ENCODE data around the gene SNRPD1. TPM values are rescaled to one million over a fixed set of nuclear protein-coding genes. Genes with fewer than 3 reads are reported as not detected.

Gene SNRPD1
- total and polyA plus RNA-seq, 8 donors: 28.0 to 149 (median 137) TPM

- H3K4me3 ChIP-seq: no peak overlapping the region
- no peaks in the 10 kb centered on the region for H3K27me3 ChIP-seq
- ATAC-seq (no peak), DNase-seq (no peak)
- H3K36me3 ChIP-seq: no peaks in the 10 kb centered on the region
- intact Hi-C loops (cut with DNase I): no loop called here
- peaks cover 5 to 17% of the 10 kb centered on the region in 2 donors for H3K4me1 ChIP-seq
- H3K9me3 ChIP-seq: no peaks in the 10 kb centered on the region
- H3K27ac ChIP-seq: peak overlapping the region in 1 of 2 donors; percentile 20
- no peak for TF ChIP-seq CTCF (IDR thresholded peaks at IDR 0.05)
Observed at GRCh38 chr18:21678859-21679258, 66.7 kb downstream of the SNRPD1 start.

GRCh38 chr18:21680161-21680560 lies 68.0 kb downstream of the SNRPD1 start:
- Histone ChIP-seq H3K9me3 (no peaks in the 10 kb centered on the region), H3K27ac (no peak overlapping the region), H3K4me3 (no peak overlapping the region), H3K36me3 (no peaks in the 10 kb centered on the region), H3K27me3 (no peaks in the 10 kb centered on the region), H3K4me1 (peaks cover 5 to 17% of the 10 kb centered on the region in 2 donors)
- intact Hi-C loops (cut with DNase I): loop anchor here in 1 of 2 donors (10.0 kb wide), 1 partner anchor 55 kb away; no protein-coding TSS in a partner anchor
- TF ChIP-seq CTCF (IDR thresholded peaks at IDR 0.05): no peak
- ATAC-seq (no peak), DNase-seq (no peak)

GRCh38 chr18:21682371-21683051 lies 70.4 kb downstream of the SNRPD1 start:
- peak; percentile 87 for ATAC-seq
- peak overlapping the region; percentile 14 to 23 for H3K4me3 ChIP-seq
- peak overlapping the region; percentile 76 to 85 for H3K27ac ChIP-seq
- H3K36me3 ChIP-seq: no peaks in the 10 kb centered on the region
- intact Hi-C loops (cut with DNase I): loop anchor here in 1 of 2 donors (10.0 kb wide), 1 partner anchor 52 kb away; no protein-coding TSS in a partner anchor
- no peak for TF ChIP-seq CTCF (IDR thresholded peaks at IDR 0.05)
- no peaks in the 10 kb centered on the region for H3K27me3 ChIP-seq
- peak in 2 of 4 donors; percentile 61 to 72 for DNase-seq
- no peaks in the 10 kb centered on the region for H3K9me3 ChIP-seq
- H3K4me1 ChIP-seq: peaks cover 5 to 35% of the 10 kb centered on the region in 2 donors

Small RNA genes within 50 kb of the gene (microRNA-seq; reads per million reads assigned to microRNA genes)
- gene MIR320C1: 1.2 to 1.5 reads per million in 2 donors

Other genes starting within 250 kb of the SNRPD1 start
- gene ESCO1, start 11.6 kb upstream of the SNRPD1 start, total RNA-seq: 10 to 100 TPM; 11.3 to 14.3 TPM
- gene ESCO1, start 11.6 kb upstream of the SNRPD1 start, polyA plus RNA-seq (ENCODE audit: insufficient read length in 6 of 6): 10 to 100 TPM; 17.8 to 25.1 (median 23.5) TPM
- 10 to 100 TPM; 29.0 to 37.5 TPM for gene ABHD3, start 92.5 kb downstream of the SNRPD1 start, total RNA-seq
- gene ABHD3, start 92.5 kb downstream of the SNRPD1 start, polyA plus RNA-seq (ENCODE audit: insufficient read length in 6 of 6): 10 to 100 TPM; 22.1 to 32.5 (median 26.2) TPM
- gene MIB1, start 128.5 kb downstream of the SNRPD1 start, total RNA-seq: 10 to 100 TPM; 26.3 to 32.1 TPM
- gene MIB1, start 128.5 kb downstream of the SNRPD1 start, polyA plus RNA-seq (ENCODE audit: insufficient read length in 6 of 6): 10 to 100 TPM; 56.7 to 64.3 (median 59.1) TPM